Endothelial cell of umbilical vein (primary cell): ENCODE results near the gene ALKBH8. TPM values are rescaled to one million over a fixed set of nuclear protein-coding genes. Genes with fewer than 3 reads are reported as not detected.

Experiments used
- BruUV-seq: library from RNA; stranded (reverse); fragments of 400-500 nt; replicated peaks from 2 replicates; lab custom pipeline; 2021; lab: Mats Ljungman, UMichigan
- CTCF ChIA-PET: fragments of 300-600, 350-600 bp; sonication (Branson Sonifier 250); formaldehyde crosslinking; loops from one replicate; lab custom pipeline; 2021; ENCODE audit warnings: antibody characterized with exemption, inconsistent platforms; lab: Charles Lee
- POLR2A ChIA-PET: fragments of 300-600, 350-600 bp; sonication (Branson Sonifier 250); formaldehyde crosslinking; loops from one replicate; lab custom pipeline; 2021; ENCODE audit warnings: antibody characterized with exemption, inconsistent platforms; lab: Charles Lee
- DNase-seq: peaks from one replicate; pipeline ENCODE4 v3.0.0-alpha.2; 2011; ENCODE audit warnings: low read depth, low spot score
- FAIRE-seq: peaks from 2 replicates; lab custom pipeline; 2011; peaks lifted over from hg19 to GRCh38; lab: Jason Lieb, UNC
- H2AFZ ChIP-seq: 2 replicates; pipeline ENCODE4 v1.6.0; 2012; ENCODE audit warnings: low read depth, low read length, control low read depth, inconsistent platforms
- H3K27ac ChIP-seq: 2 replicates; pipeline ENCODE4 v1.5.1; 2011; ENCODE audit warnings: low read depth, mild to moderate bottlenecking, control low read depth, low read length, moderate library complexity; ENCODE audit not compliant: insufficient read depth
- H3K27me3 ChIP-seq, 2 experiments: 2 replicates each; pipeline versions ENCODE4 v1.6.0 to v1.6.1; 2011; ENCODE audit warnings: low read length in 2 of 2, mixed read lengths in 1 of 2; ENCODE audit not compliant: control insufficient read depth in 2 of 2, insufficient read depth in 2 of 2
- H3K36me3 ChIP-seq, 2 experiments: 2 replicates in 1 of 2; 3 replicates in 1 of 2; pipeline ENCODE4 v1.5.1; 2011; ENCODE audit warnings: low read length in 2 of 2, mild to moderate bottlenecking in 1 of 2, moderate library complexity in 1 of 2; ENCODE audit not compliant: control insufficient read depth in 2 of 2, insufficient read depth in 2 of 2; ENCODE audit errors: extremely low read depth in 1 of 2
- H3K4me1 ChIP-seq: 3 replicates; pipeline ENCODE4 v1.5.1; 2011; ENCODE audit warnings: mild to moderate bottlenecking, low read length; ENCODE audit not compliant: control insufficient read depth, insufficient read depth; ENCODE audit errors: extremely low read depth
- H3K4me2 ChIP-seq: 2 replicates; pipeline ENCODE4 v1.6.1; 2011; ENCODE audit warnings: low read length, control low read depth, mixed read lengths; ENCODE audit not compliant: insufficient read depth
- H3K4me3 ChIP-seq, 3 experiments: fragments of 200-600 bp in 1 of 3; sonication (generic), shearing (Covaris generic) in 1 of 3; replicated peaks in 1 of 3; 2 replicates each; pipeline ENCODE4 v1.5.1; 2011 to 2016; ENCODE audit warnings: control low read depth in 3 of 3, low read length in 3 of 3, mild to moderate bottlenecking in 2 of 3, inconsistent platforms in 1 of 3, low read depth in 1 of 3, moderate library complexity in 1 of 3; ENCODE audit not compliant: insufficient read depth in 1 of 3
- H3K79me2 ChIP-seq: 2 replicates; pipeline ENCODE4 v1.6.0; 2012; ENCODE audit warnings: low read length, inconsistent platforms; ENCODE audit not compliant: control insufficient read depth, insufficient read depth
- H3K9ac ChIP-seq: replicated peaks from 2 replicates; pipeline ENCODE3; 2011; ENCODE audit warnings: low read length, control low read depth; ENCODE audit not compliant: insufficient read depth; ENCODE audit errors: extremely low read depth
- H3K9me1 ChIP-seq: replicated peaks from 3 replicates; pipeline ENCODE4 v1.6.0; 2011; ENCODE audit warnings: mild to moderate bottlenecking, low read length; ENCODE audit not compliant: control insufficient read depth, insufficient read depth; ENCODE audit errors: extremely low read depth
- H3K9me3 ChIP-seq: replicated peaks from 2 replicates; pipeline ENCODE4 v1.5.1; 2012; ENCODE audit warnings: low read length, inconsistent platforms; ENCODE audit not compliant: control insufficient read depth, insufficient read depth
- H4K20me1 ChIP-seq: replicated peaks from 2 replicates; pipeline ENCODE3; 2011; ENCODE audit warnings: mild to moderate bottlenecking, low read length; ENCODE audit not compliant: control insufficient read depth, insufficient read depth; ENCODE audit errors: extremely low read depth
- EZH2 ChIP-seq: IDR thresholded peaks from 2 replicates; pipeline ENCODE4 v1.6.1; 2012; ENCODE audit warnings: borderline replicate concordance, low read depth, mild to moderate bottlenecking, moderate library complexity, low read length, inconsistent platforms; ENCODE audit not compliant: severe bottlenecking
- FOS ChIP-seq: IDR thresholded peaks from 2 replicates; pipeline ENCODE4 v1.6.1; 2011; ENCODE audit warnings: mild to moderate bottlenecking, low read length, moderate library complexity, borderline replicate concordance; ENCODE audit not compliant: insufficient read depth
- GATA2 ChIP-seq: IDR thresholded peaks from 2 replicates; pipeline ENCODE4 v1.7.0; 2011; ENCODE audit warnings: low read depth, mild to moderate bottlenecking, moderate library complexity, mixed read lengths, low read length; ENCODE audit not compliant: insufficient read length, insufficient read depth
- JUN ChIP-seq: IDR thresholded peaks from 2 replicates; pipeline ENCODE4 v1.6.1; 2011; ENCODE audit warnings: borderline replicate concordance, low read depth; ENCODE audit not compliant: insufficient read length, insufficient read depth
- MYC ChIP-seq: IDR thresholded peaks from one replicate; pipeline ENCODE4 v1.6.1; 2011; ENCODE audit warnings: mild to moderate bottlenecking, low read depth, low read length
- POLR2A ChIP-seq: IDR thresholded peaks from 2 replicates; pipeline ENCODE4 v1.6.1; 2012; ENCODE audit warnings: low read depth, mild to moderate bottlenecking, control low read depth, low read length
- POLR2AphosphoS5 ChIP-seq: IDR thresholded peaks from 2 replicates; pipeline ENCODE4 v1.6.1; 2012; ENCODE audit warnings: low read depth, mild to moderate bottlenecking, control low read depth, low read length, moderate library complexity; ENCODE audit not compliant: insufficient read depth
- dilution Hi-C: fragments of 300-500 bp; cut with MboI; formaldehyde crosslinking; loops from one replicate; pipeline ENCODE4 v1.15.0; 2019; ENCODE audit warnings: low sequenced_read_pairs; ENCODE audit not compliant: extremely low pct_ligation_motif_present
- intact Hi-C: fragments of 100-400 bp; cut with micrococcal nuclease; formaldehyde crosslinking; loops from one replicate; pipeline ENCODE4 v1.10.0; 2022
- polyA plus RNA-seq, 4 experiments: library from polyadenylated mRNA; depleted of rRNA in 3 of 4; stranded (reverse) in 3 of 4; unstranded in 1 of 4; fragments of >200 nt; gene quantifications; 2 replicates each; pipeline versions ENCODE4 v1.2.1 to v1.2.3, GENCODE V29; 2011 to 2012; ENCODE audit warnings: missing spikeins in 1 of 4
- total RNA-seq: library from RNA; stranded (reverse); gene quantifications from 2 replicates; pipeline ENCODE4 v1.2.3, GENCODE V29; 2021
- TF ChIP-seq, protein P1 (sequence below): IDR thresholded peaks from 2 replicates; pipeline ENCODE4 v1.6.1; 2011; ENCODE audit not compliant: insufficient read depth, insufficient read length
- TF ChIP-seq, protein P2 (sequence below), 2 donors: IDR thresholded peaks; 1 replicate in 1 of 2; 2 replicates in 1 of 2; pipeline ENCODE4 v1.5.1; 2011; ENCODE audit warnings: low read length in 2 of 2, mild to moderate bottlenecking in 2 of 2, moderate library complexity in 2 of 2, control low read depth in 1 of 2, inconsistent platforms in 1 of 2, low read depth in 1 of 2; ENCODE audit not compliant: insufficient read depth in 1 of 2; ENCODE audit errors: extremely low read depth in 1 of 2

The ALKBH8 gene
- total and polyA plus RNA-seq, 2 donors (not counting 3 experiments of a cell fraction or from before 2014, with no cell fraction given), result 2.6 to 10.2 TPM

DNA sequence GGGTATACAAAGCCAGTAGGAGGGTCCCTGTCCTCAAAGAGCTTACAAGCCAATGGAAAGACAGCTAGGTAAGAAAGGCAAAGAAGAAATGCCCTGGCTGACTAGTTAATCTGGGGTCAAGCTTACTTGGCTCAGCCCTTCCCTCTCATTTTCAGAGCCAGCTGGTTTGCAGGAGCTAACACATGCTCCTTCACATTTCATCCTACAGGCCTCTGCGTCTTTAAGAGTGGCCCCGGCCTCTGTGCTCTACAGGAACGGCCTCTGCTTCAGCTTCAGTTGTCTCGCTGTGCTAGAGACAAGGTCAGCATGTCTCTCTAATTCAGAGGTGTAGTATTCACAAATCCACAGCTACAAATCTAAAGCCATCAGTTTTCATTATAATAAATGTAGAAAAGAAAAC is 15.2 kb downstream of the ALKBH8 start:
- DNase-seq (no peak), FAIRE-seq (no peak)
- Histone ChIP-seq H3K27me3 (no peaks in the 10 kb centered on the region), H3K4me2 (no peak overlapping the region), H3K79me2 (no peaks in the 10 kb centered on the region), H3K9ac (no peak overlapping the region), H3K9me1 (no peaks in the 10 kb centered on the region), H3K36me3 (peaks cover 4 to 10% of the 10 kb centered on the region in 2 experiments), H3K4me1 (peaks cover 11% of the 10 kb centered on the region), H3K4me3 (no peak overlapping the region), H2AFZ (no peak overlapping the region), H3K27ac (no peak overlapping the region), H3K9me3 (no peaks in the 10 kb centered on the region), H4K20me1 (no peaks in the 10 kb centered on the region)
- dilution Hi-C loops, result no loop called here
- CTCF ChIA-PET, result interaction anchor here (0.8 to 9.4 kb wide), 9 partner anchors 10 to 346 kb away, joined by 3 to 114 read pairs (median 8); no protein-coding TSS in a partner anchor
- intact Hi-C loops, result no loop called here
- POLR2A ChIA-PET, result no interaction called here
- BruUV-seq, result no TSS peak
- no peak for TF ChIP-seq EZH2
- no peak for TF ChIP-seq POLR2AphosphoS5
- TF ChIP-seq FOS, result no peak
- no peak for TF ChIP-seq MYC
- TF ChIP-seq JUN, result no peak
- TF ChIP-seq, protein P1, sequence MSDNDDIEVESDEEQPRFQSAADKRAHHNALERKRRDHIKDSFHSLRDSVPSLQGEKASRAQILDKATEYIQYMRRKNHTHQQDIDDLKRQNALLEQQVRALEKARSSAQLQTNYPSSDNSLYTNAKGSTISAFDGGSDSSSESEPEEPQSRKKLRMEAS, result no peak
- TF ChIP-seq, protein P2, sequence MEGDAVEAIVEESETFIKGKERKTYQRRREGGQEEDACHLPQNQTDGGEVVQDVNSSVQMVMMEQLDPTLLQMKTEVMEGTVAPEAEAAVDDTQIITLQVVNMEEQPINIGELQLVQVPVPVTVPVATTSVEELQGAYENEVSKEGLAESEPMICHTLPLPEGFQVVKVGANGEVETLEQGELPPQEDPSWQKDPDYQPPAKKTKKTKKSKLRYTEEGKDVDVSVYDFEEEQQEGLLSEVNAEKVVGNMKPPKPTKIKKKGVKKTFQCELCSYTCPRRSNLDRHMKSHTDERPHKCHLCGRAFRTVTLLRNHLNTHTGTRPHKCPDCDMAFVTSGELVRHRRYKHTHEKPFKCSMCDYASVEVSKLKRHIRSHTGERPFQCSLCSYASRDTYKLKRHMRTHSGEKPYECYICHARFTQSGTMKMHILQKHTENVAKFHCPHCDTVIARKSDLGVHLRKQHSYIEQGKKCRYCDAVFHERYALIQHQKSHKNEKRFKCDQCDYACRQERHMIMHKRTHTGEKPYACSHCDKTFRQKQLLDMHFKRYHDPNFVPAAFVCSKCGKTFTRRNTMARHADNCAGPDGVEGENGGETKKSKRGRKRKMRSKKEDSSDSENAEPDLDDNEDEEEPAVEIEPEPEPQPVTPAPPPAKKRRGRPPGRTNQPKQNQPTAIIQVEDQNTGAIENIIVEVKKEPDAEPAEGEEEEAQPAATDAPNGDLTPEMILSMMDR (IDR thresholded peaks at IDR 0.05; ENCODE audit: extremely low read depth in 1 of 2, insufficient read depth in 1 of 2, low read depth in 1 of 2, low read length in 2 of 2), result no peak
- no peak for TF ChIP-seq POLR2A
- no peak for TF ChIP-seq GATA2
